ENCODE data around the gene PRKAG1. TPM values are rescaled to one million over a fixed set of nuclear protein-coding genes. Genes with fewer than 3 reads are reported as not detected.

Gene PRKAG1
- polyA plus RNA-seq, 1 experiment, result 94.1 TPM

DNA sequence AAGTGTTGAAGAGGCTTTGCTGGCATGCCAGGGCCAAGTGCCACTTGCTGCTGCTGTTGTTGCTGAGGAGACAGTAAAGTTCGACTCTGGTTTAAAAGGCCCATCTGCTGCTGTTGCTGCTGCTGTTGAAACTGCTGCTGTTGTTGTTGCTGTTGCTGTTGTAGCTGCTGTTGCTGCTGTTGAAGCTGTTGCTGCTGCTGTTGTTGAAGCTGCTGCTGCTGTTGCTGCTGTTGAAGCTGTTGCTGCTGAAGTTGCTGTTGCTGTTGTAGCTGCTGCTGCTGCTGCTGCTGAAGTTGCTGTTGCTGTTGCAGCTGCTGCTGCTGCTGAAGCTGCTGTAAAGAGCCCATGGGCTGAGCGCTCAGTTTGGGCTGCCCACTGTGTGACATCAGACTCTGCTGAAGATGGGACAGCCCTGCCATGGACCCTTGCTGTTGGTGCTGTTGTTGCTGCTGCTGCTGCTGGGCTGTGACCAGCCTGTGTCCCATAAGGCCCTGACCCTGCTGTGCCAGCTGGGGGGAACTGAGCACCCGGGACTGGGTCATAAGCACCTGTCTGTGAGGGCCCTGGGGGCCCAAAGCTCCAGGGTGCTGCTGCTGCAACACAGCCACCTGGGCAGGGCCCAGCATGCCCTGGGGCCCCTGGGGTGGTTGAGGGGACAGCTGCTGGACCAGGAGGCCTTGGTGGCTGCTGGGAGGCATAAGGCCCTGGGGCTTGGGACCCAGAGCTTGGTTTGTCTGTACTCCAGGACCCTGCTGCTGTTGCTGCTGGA lies 14.3 kb upstream of the PRKAG1 start:
- no peak for DNase-seq (ENCODE audit: low read depth)
- peaks cover 69% of the 10 kb centered on the region for H3K36me3 ChIP-seq (ENCODE audit: control insufficient read depth, insufficient read depth, low read length)
- TF ChIP-seq, protein P1, sequence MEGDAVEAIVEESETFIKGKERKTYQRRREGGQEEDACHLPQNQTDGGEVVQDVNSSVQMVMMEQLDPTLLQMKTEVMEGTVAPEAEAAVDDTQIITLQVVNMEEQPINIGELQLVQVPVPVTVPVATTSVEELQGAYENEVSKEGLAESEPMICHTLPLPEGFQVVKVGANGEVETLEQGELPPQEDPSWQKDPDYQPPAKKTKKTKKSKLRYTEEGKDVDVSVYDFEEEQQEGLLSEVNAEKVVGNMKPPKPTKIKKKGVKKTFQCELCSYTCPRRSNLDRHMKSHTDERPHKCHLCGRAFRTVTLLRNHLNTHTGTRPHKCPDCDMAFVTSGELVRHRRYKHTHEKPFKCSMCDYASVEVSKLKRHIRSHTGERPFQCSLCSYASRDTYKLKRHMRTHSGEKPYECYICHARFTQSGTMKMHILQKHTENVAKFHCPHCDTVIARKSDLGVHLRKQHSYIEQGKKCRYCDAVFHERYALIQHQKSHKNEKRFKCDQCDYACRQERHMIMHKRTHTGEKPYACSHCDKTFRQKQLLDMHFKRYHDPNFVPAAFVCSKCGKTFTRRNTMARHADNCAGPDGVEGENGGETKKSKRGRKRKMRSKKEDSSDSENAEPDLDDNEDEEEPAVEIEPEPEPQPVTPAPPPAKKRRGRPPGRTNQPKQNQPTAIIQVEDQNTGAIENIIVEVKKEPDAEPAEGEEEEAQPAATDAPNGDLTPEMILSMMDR (IDR thresholded peaks at IDR 0.05; ENCODE audit: insufficient read depth, low read depth, low read length), result no peak
- no peaks in the 10 kb centered on the region for H3K27me3 ChIP-seq (ENCODE audit: control insufficient read depth, insufficient read depth, low read length)
- H3K4me3 ChIP-seq (ENCODE audit: low read depth, low read length), result no peak overlapping the region
- POLR2A ChIA-PET, result no interaction called here
- CTCF ChIA-PET, result interaction anchor here (0.7 to 6.6 kb wide), 5 partner anchors 12 to 36 kb away, joined by 3 to 33 read pairs (median 3); no protein-coding TSS in a partner anchor

- TF ChIP-seq, protein P1 (IDR thresholded peaks at IDR 0.05; ENCODE audit: insufficient read depth, low read depth, low read length), result no peak
- no peak for DNase-seq (ENCODE audit: low read depth)
- Histone ChIP-seq H3K36me3 (ENCODE audit: control insufficient read depth, insufficient read depth, low read length) (peaks cover 69% of the 10 kb centered on the region), H3K4me3 (ENCODE audit: low read depth, low read length) (no peak overlapping the region), H3K27me3 (ENCODE audit: control insufficient read depth, insufficient read depth, low read length) (no peaks in the 10 kb centered on the region)
- ChIA-PET CTCF (interaction anchor here (0.9 to 6.6 kb wide), 2 partner anchors 13 to 16 kb away, joined by 3 to 33 read pairs; no protein-coding TSS in a partner anchor), POLR2A (no interaction called here)
These were observed 13.7 kb upstream of the PRKAG1 start for GRCh38 chr12:49032276-49032675.

- CTCF ChIA-PET, result interaction anchor here (1.2 to 6.6 kb wide), 3 partner anchors 12 to 15 kb away, joined by 3 to 33 read pairs (median 3); no protein-coding TSS in a partner anchor
- POLR2A ChIA-PET, result no interaction called here
- H3K36me3 ChIP-seq (ENCODE audit: control insufficient read depth, insufficient read depth, low read length), result peaks cover 67% of the 10 kb centered on the region
These were observed 13.1 kb upstream of the PRKAG1 start for GRCh38 chr12:49031573-49032161.

GRCh38 chr12:49030714-49031572 lies 12.4 kb upstream of the PRKAG1 start:
- peaks cover 74% of the 10 kb centered on the region for H3K36me3 ChIP-seq (ENCODE audit: control insufficient read depth, insufficient read depth, low read length)
- DNase-seq (ENCODE audit: low read depth), result no peak
- TF ChIP-seq, protein P1 (IDR thresholded peaks at IDR 0.05; ENCODE audit: insufficient read depth, low read depth, low read length), result no peak
- no peak overlapping the region for H3K4me3 ChIP-seq (ENCODE audit: low read depth, low read length)
- ChIA-PET POLR2A (no interaction called here), CTCF (interaction anchor here (0.9 to 6.6 kb wide), 8 partner anchors 8 to 68 kb away, joined by 3 to 33 read pairs (median 4); no protein-coding TSS in a partner anchor)
- H3K27me3 ChIP-seq (ENCODE audit: control insufficient read depth, insufficient read depth, low read length), result no peaks in the 10 kb centered on the region

More at GRCh38 chr12:49031573-49032161, 13.1 kb upstream of the PRKAG1 start:
- no peak for DNase-seq (ENCODE audit: low read depth)
- TF ChIP-seq, protein P1 (IDR thresholded peaks at IDR 0.05; ENCODE audit: insufficient read depth, low read depth, low read length), result no peak
- H3K4me3 ChIP-seq (ENCODE audit: low read depth, low read length), result no peak overlapping the region
- H3K27me3 ChIP-seq (ENCODE audit: control insufficient read depth, insufficient read depth, low read length), result no peaks in the 10 kb centered on the region
